Measurements from ENCODE around the gene RNF44. TPM values are rescaled to one million over a fixed set of nuclear protein-coding genes. Genes with fewer than 3 reads are reported as not detected.

The RNF44 gene
- total and polyA plus RNA-seq, 2 experiments from 2014 or later: 2.1 to 2.9 TPM

DNA sequence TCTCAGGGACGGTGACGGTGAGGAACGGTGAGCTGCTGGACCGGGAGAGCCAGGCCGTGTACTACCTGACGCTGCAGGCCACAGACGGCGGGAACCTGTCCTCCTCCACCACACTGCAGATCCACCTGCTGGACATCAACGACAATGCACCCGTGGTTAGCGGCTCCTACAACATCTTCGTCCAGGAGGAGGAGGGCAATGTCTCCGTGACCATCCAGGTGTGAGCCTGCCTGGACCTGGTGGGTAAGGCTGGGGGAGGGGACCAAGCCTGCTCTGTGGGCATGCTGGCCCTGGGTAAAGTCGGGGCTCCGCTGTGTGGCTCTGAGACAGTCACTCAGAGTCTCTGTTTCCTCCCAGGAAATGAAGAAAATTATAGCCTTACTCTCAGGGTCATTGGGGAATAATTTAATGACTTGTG, 41.2 kb upstream of the RNF44 start:
- Histone ChIP-seq H3K79me2 (ENCODE audit: insufficient read depth) (no peaks in the 10 kb centered on the region), H3K9me2 (ENCODE audit: insufficient read depth) (no peaks in the 10 kb centered on the region), H4K20me1 (ENCODE audit: insufficient read depth) (no peaks in the 10 kb centered on the region), H3K9me3 (ENCODE audit: low read depth) (no peaks in the 10 kb centered on the region), H3K27ac (no peak overlapping the region), H2AFZ (no peak overlapping the region), H3K4me1 (ENCODE audit: insufficient read depth) (no peaks in the 10 kb centered on the region), H3K36me3 (ENCODE audit: low read depth) (no peaks in the 10 kb centered on the region), H3K9ac (no peak overlapping the region), H3K4me2 (ENCODE audit: unreplicated experiment) (no peak overlapping the region), H3K4me3 (no peak overlapping the region), H3F3A (ENCODE audit: insufficient read depth) (no peaks in the 10 kb centered on the region), H3K27me3 (replicated peaks; ENCODE audit: insufficient read depth) (no peaks in the 10 kb centered on the region)
- peak; percentile 53 for DNase-seq
- in situ Hi-C loops (cut with MboI): no loop called here
- WGBS, 2 experiments (ENCODE audit: low coverage in 1 of 2, low lambda C conversion rate in 2 of 2, missing lambda C conversion rate in 2 of 2): 26 to 27% methylated on average over 15 of the region's 15 CpGs
- TF ChIP-seq EZH2 (IDR thresholded peaks at IDR 0.05; ENCODE audit: insufficient read depth, poor library complexity, severe bottlenecking) (no peak), EZH2phosphoT487 (IDR thresholded peaks at IDR 0.05; ENCODE audit: insufficient read depth, low read depth) (no peak)

DNA sequence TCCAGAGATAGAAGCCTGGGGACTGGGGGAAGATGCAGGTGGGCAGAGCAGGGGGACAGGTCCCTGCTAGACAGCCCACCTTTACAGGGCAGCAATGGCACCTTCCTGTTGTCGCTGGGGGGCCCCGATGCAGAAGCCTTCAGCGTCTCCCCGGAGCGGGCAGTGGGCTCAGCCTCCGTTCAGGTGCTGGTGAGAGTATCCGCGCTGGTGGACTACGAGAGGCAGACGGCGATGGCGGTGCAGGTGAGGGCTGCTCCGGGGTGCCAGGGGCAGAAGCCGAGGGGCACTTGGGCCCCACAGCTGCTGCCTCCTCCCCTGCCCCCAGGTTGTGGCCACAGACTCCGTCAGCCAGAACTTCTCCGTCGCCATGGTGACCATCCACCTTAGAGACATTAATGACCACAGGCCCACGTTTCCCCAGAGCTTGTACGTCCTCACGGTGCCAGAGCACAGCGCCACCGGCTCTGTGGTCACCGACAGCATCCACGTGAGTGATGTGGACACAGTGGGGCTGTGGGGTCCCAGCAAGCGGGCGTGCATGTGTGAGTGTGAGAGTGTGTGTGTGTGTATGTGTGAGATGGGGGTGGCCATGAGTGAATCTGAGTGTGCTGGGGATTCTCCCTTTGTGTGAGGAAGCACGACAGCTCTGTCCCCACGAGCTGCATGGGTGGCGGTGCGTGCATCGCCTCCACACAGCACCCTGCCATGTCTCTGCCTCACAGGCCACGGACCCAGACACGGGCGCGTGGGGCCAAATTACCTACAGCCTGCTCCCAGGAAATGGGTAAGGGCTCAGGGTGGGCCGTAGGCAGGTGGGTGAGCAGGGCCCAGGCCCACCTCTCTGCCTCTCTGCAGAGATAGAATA, 40.3 kb upstream of the RNF44 start:
- H2AFZ ChIP-seq: no peak overlapping the region
- no peaks in the 10 kb centered on the region for H3K9me2 ChIP-seq (ENCODE audit: insufficient read depth)
- TF ChIP-seq EZH2 (IDR thresholded peaks at IDR 0.05; ENCODE audit: insufficient read depth, poor library complexity, severe bottlenecking): no peak
- no peak for TF ChIP-seq EZH2phosphoT487 (IDR thresholded peaks at IDR 0.05; ENCODE audit: insufficient read depth, low read depth)
- no peaks in the 10 kb centered on the region for H3K27me3 ChIP-seq (replicated peaks; ENCODE audit: insufficient read depth)
- no peaks in the 10 kb centered on the region for H3F3A ChIP-seq (ENCODE audit: insufficient read depth)
- no peaks in the 10 kb centered on the region for H4K20me1 ChIP-seq (ENCODE audit: insufficient read depth)
- no peak overlapping the region for H3K4me2 ChIP-seq (ENCODE audit: unreplicated experiment)
- no peaks in the 10 kb centered on the region for H3K36me3 ChIP-seq (ENCODE audit: low read depth)
- H3K4me1 ChIP-seq (ENCODE audit: insufficient read depth): no peaks in the 10 kb centered on the region
- H3K9me3 ChIP-seq (ENCODE audit: low read depth): no peaks in the 10 kb centered on the region
- DNase-seq: no peak
- no peak overlapping the region for H3K4me3 ChIP-seq
- in situ Hi-C loops (cut with MboI): no loop called here
- no peaks in the 10 kb centered on the region for H3K79me2 ChIP-seq (ENCODE audit: insufficient read depth)
- 84 to 85% methylated on average over 35 to 36 of the region's 36 CpGs for WGBS, 2 experiments (ENCODE audit: low coverage in 1 of 2, low lambda C conversion rate in 2 of 2, missing lambda C conversion rate in 2 of 2)
- H3K9ac ChIP-seq: no peak overlapping the region
- H3K27ac ChIP-seq: no peak overlapping the region

DNA sequence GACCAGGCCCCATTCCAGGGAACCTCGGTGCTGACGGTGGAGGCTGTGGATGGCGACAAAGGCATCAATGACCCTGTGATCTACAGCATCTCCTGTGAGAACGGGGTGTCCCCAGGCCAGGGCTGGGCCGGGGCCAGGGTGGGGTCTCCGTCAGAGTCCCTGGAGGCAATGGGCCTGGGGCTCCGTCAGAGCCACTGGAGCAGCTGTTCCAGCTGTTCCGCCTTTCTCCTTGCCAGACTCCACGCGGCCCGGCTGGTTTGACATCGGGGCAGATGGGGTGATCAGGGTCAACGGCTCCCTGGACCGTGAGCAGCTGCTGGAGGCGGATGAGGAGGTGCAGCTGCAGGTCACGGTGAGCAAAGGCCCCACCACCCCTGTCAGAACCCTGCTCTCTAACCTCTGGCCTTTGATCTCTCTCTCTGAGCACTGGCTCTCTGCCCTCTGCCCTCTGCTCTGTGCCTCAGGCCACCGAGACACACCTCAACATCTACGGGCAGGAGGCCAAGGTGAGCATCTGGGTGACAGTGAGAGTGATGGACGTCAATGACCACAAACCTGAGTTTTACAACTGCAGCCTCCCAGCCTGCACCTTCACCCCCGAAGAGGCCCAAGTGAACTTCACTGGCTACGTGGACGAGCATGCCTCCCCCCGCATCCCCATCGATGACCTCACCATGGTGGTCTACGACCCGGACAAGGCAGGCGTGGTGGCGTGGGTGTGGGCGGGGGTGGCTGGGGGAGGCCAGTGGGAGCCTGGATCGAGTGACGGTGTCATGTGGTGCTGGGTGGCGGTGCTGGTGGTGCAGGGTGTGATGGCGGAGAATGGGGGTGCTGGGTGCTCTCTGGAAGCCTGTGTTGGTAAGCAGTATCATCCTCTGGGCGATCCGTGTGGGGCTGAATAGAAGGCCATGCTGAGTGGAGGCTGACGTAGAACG, 38.6 kb upstream of the RNF44 start:
- H3K79me2 ChIP-seq (ENCODE audit: insufficient read depth): no peaks in the 10 kb centered on the region
- no peak overlapping the region for H3K9ac ChIP-seq
- no peaks in the 10 kb centered on the region for H3K36me3 ChIP-seq (ENCODE audit: low read depth)
- no peaks in the 10 kb centered on the region for H3K9me3 ChIP-seq (ENCODE audit: low read depth)
- H3K4me1 ChIP-seq (ENCODE audit: insufficient read depth): no peaks in the 10 kb centered on the region
- WGBS, 2 experiments (ENCODE audit: low coverage in 1 of 2, low lambda C conversion rate in 2 of 2, missing lambda C conversion rate in 2 of 2): 47 to 50% methylated on average over 35 to 37 of the region's 37 CpGs
- no peaks in the 10 kb centered on the region for H3F3A ChIP-seq (ENCODE audit: insufficient read depth)
- H3K9me2 ChIP-seq (ENCODE audit: insufficient read depth): no peaks in the 10 kb centered on the region
- no peak overlapping the region for H3K4me3 ChIP-seq
- in situ Hi-C loops (cut with MboI): no loop called here
- H3K27me3 ChIP-seq (replicated peaks; ENCODE audit: insufficient read depth): no peaks in the 10 kb centered on the region; the same call in 1 of the 2 replicates
- no peaks in the 10 kb centered on the region for H4K20me1 ChIP-seq (ENCODE audit: insufficient read depth)
- no peak overlapping the region for H3K4me2 ChIP-seq (ENCODE audit: unreplicated experiment)
- no peak overlapping the region for H2AFZ ChIP-seq
- no peak overlapping the region for H3K27ac ChIP-seq
- TF ChIP-seq EZH2 (IDR thresholded peaks at IDR 0.05; ENCODE audit: insufficient read depth, poor library complexity, severe bottlenecking) (no peak), EZH2phosphoT487 (IDR thresholded peaks at IDR 0.05; ENCODE audit: insufficient read depth, low read depth) (no peak)
- DNase-seq: no peak

DNA sequence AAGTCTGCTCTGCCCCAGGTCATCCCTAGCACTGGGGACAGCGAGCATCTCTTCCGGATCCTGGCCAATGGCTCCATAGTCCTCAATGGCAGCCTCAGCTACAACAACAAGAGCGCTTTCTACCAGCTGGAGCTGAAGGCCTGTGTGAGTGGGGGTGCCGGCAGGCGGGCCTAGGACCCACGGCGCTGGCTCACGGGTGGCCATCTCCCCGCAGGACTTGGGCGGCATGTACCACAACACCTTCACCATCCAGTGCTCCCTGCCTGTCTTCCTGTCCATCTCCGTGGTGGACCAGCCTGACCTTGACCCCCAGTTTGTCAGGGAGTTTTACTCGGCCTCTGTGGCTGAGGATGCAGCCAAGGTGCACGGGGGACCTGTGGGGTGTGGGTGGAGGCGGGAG, 37.9 kb upstream of the RNF44 start:
- H2AFZ ChIP-seq: no peak overlapping the region
- H3K27me3 ChIP-seq (replicated peaks; ENCODE audit: insufficient read depth): no peaks in the 10 kb centered on the region; the same call in 1 of the 2 replicates
- H3K9ac ChIP-seq: no peak overlapping the region
- H3K4me3 ChIP-seq: no peak overlapping the region
- H3F3A ChIP-seq (ENCODE audit: insufficient read depth): no peaks in the 10 kb centered on the region
- TF ChIP-seq EZH2phosphoT487 (IDR thresholded peaks at IDR 0.05; ENCODE audit: insufficient read depth, low read depth) (no peak), EZH2 (IDR thresholded peaks at IDR 0.05; ENCODE audit: insufficient read depth, poor library complexity, severe bottlenecking) (no peak)
- no peak overlapping the region for H3K4me2 ChIP-seq (ENCODE audit: unreplicated experiment)
- DNase-seq: no peak
- no peak overlapping the region for H3K27ac ChIP-seq
- H3K36me3 ChIP-seq (ENCODE audit: low read depth): no peaks in the 10 kb centered on the region
- no peaks in the 10 kb centered on the region for H3K9me2 ChIP-seq (ENCODE audit: insufficient read depth)
- H3K79me2 ChIP-seq (ENCODE audit: insufficient read depth): no peaks in the 10 kb centered on the region
- no peaks in the 10 kb centered on the region for H3K4me1 ChIP-seq (ENCODE audit: insufficient read depth)
- in situ Hi-C loops (cut with MboI): no loop called here
- H4K20me1 ChIP-seq (ENCODE audit: insufficient read depth): no peaks in the 10 kb centered on the region
- WGBS, 2 experiments (ENCODE audit: low coverage in 1 of 2, low lambda C conversion rate in 2 of 2, missing lambda C conversion rate in 2 of 2): 50 to 72% methylated on average over 14 of the region's 14 CpGs
- no peaks in the 10 kb centered on the region for H3K9me3 ChIP-seq (ENCODE audit: low read depth)
